ENCODE data around the gene ZFX. TPM values are rescaled to one million over a fixed set of nuclear protein-coding genes. Genes with fewer than 3 reads are reported as not detected.

Gene ZFX
- total and polyA plus RNA-seq, 10 of the 15 experiments (the other 5 are each of a cell fraction or from before 2014, with no cell fraction given), result 6.8 to 40.9 (median 24.6) TPM

DNA sequence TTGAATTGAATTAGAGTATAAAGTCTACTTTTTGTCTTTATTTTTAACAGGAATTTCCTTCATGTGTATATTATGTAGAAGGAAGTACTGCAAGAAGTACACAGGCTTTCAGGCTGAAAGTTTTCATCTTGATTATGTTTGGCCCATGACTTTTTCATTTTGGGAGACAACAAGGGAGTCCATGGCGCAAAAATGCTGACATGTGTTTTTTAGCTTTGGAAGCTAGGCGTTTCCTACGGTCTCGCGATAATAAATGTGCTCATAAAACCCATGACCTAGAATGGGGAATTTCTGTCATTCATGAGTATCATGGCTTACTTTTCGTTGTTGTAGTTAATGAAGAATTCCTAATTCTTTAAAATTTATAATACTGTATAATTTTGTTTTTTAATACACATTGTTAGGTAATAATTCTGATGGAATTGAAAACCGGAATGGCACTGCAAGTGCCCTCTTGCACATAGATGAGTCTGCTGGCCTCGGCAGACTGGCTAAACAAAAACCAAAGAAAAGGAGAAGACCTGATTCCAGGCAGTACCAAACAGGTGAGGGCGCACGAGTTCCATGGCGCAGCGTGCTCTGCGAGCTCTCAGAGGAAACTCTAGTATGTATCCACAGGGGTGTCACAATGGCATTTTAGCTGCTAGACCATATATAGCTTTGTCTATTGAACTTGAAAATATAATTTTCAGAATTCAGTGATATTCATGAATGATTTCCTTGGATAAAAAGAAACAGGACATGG lies 59.1 kb downstream of the ZFX start:
- intact Hi-C loops (cut with micrococcal nuclease; ENCODE audit: unreplicated experiment) (no loop called here), in situ Hi-C loops (cut with MboI) (no loop called here)
- POLR2A ChIA-PET, result interaction anchor here (0.6 kb wide), 1 partner anchor 146 kb away, joined by 3 read pairs; no protein-coding TSS in a partner anchor
- H3K9me3 ChIP-seq (replicated peaks; ENCODE audit: control insufficient read depth, insufficient read depth, low read length), result no peaks in the 10 kb centered on the region
- no peak overlapping the region for H2AFZ ChIP-seq (ENCODE audit: control insufficient read depth, low read depth, low read length)
- WGBS (ENCODE audit: insufficient coverage, insufficient replicate concordance, low lambda C conversion rate, missing lambda C conversion rate), result 91% methylated on average over 13 of the region's 13 CpGs
- H3K4me2 ChIP-seq (ENCODE audit: control insufficient read depth, insufficient read depth), result no peak overlapping the region
- no peak overlapping the region for H3K9ac ChIP-seq (ENCODE audit: control insufficient read depth, insufficient read depth, low read length)
- H3K4me1 ChIP-seq (ENCODE audit: control insufficient read depth, insufficient read depth, low read length), result no peaks in the 10 kb centered on the region
- no peaks in the 10 kb centered on the region for H3K27me3 ChIP-seq (replicated peaks in 1 of 2; ENCODE audit: control insufficient read depth in 2 of 2, insufficient read depth in 2 of 2, low read length in 1 of 2)
- TF ChIP-seq, protein P1, sequence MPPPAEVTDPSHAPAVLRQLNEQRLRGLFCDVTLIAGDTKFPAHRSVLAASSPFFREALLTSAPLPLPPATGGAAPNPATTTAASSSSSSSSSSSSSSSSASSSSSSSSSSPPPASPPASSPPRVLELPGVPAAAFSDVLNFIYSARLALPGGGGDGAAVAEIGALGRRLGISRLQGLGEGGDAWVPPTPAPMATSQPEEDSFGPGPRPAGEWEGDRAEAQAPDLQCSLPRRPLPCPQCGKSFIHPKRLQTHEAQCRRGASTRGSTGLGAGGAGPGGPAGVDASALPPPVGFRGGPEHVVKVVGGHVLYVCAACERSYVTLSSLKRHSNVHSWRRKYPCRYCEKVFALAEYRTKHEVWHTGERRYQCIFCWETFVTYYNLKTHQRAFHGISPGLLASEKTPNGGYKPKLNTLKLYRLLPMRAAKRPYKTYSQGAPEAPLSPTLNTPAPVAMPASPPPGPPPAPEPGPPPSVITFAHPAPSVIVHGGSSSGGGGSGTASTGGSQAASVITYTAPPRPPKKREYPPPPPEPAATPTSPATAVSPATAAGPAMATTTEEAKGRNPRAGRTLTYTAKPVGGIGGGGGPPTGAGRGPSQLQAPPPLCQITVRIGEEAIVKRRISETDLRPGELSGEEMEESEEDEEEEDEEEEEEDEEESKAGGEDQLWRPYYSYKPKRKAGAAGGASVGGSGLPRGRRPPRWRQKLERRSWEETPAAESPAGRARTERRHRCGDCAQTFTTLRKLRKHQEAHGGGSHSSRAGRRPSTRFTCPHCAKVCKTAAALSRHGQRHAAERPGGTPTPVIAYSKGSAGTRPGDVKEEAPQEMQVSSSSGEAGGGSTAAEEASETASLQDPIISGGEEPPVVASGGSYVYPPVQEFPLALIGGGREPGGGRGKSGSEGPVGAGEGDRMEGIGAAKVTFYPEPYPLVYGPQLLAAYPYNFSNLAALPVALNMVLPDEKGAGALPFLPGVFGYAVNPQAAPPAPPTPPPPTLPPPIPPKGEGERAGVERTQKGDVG (CRISPR knock-in tag; IDR thresholded peaks at IDR 0.05), result no peak
- TF ChIP-seq RUNX3 (IDR thresholded peaks at IDR 0.05; ENCODE audit: low read length), result no peak
- no peak for TF ChIP-seq MTA2 (IDR thresholded peaks at IDR 0.05; ENCODE audit: low read depth)
- TF ChIP-seq HDGF (IDR thresholded peaks at IDR 0.05), result no peak
- TF ChIP-seq NFIC (IDR thresholded peaks at IDR 0.05; ENCODE audit: low read depth, low read length), result no peak
- no peak for TF ChIP-seq KAT2A (conservative IDR thresholded peaks at IDR 0.05; ENCODE audit: control insufficient read depth, low read depth, low read length)
- TF ChIP-seq TCF12 (IDR thresholded peaks at IDR 0.05; ENCODE audit: low read depth, low read length), result no peak
- no peak for TF ChIP-seq PAX5 (IDR thresholded peaks at IDR 0.05; ENCODE audit: borderline replicate concordance, low read depth, low read length)
- no peaks in the 10 kb centered on the region for H4K20me1 ChIP-seq (ENCODE audit: control insufficient read depth, insufficient read depth)
- no peak overlapping the region for H3K4me3 ChIP-seq
- SMC1A ChIA-PET (ENCODE audit: uncharacterized antibody, unreplicated experiment), result no interaction called here
- no TSS peak for BruUV-seq (replicated peaks)
- RAD21 ChIA-PET (ENCODE audit: unreplicated experiment), result no interaction called here
- ATAC-seq (no peak), FAIRE-seq (no peak), DNase-seq (ENCODE audit: low read depth, low spot score) (no peak)
- CTCF ChIA-PET, result no interaction called here
- no peak overlapping the region for H3K27ac ChIP-seq (ENCODE audit: control insufficient read depth, insufficient read depth)
- H3K36me3 ChIP-seq (ENCODE audit: control insufficient read depth in 2 of 2, insufficient read depth in 2 of 2, low read length in 1 of 2), result peaks cover 15 to 35% of the 10 kb centered on the region in 2 experiments
- peaks cover 10% of the 10 kb centered on the region for H3K79me2 ChIP-seq (ENCODE audit: control insufficient read depth, insufficient read depth, low read length)
